Gastroesophageal sphincter (tissue), 4 donors: ENCODE measurements around the gene FBXL20. TPM values are rescaled to one million over a fixed set of nuclear protein-coding genes. Genes with fewer than 3 reads are reported as not detected.
"Not testable (repeated sequence)": the region's sequence is repeated elsewhere in the genome, so short reads cannot be mapped to it uniquely, and the experiment has no call there.

ENCODE experiments used
- ATAC-seq: fragments of 150-250 bp; one replicate; pipeline ENCODE4 v1.9.1; 2016; ENCODE audit warnings: mild to moderate bottlenecking, moderate library complexity
- H3K27ac ChIP-seq, 4 donors: fragments of 200-600 bp; sonication (generic) in 3 of 4; 1 replicate in 3 of 4; 2 replicates in 1 of 4; pipeline ENCODE4 v1.5.1; 2016 to 2019
- H3K27me3 ChIP-seq: fragments of 200-600 bp; sonication (generic); one replicate; pipeline ENCODE4 v1.5.1; 2019
- H3K36me3 ChIP-seq, 2 donors: fragments of 200-600 bp; sonication (generic); one replicate each; pipeline ENCODE4 v1.5.1; 2019; ENCODE audit warnings: control low read depth in 1 of 2
- H3K4me1 ChIP-seq, 3 donors: fragments of 200-600 bp; sonication (generic); 1 replicate in 2 of 3; 2 replicates in 1 of 3; pipeline ENCODE4 v1.5.1; 2016 to 2019; ENCODE audit warnings: control low read depth in 2 of 3
- H3K4me3 ChIP-seq, 2 donors: fragments of 200-600 bp; sonication (generic); one replicate each; pipeline ENCODE4 v1.5.1; 2019; ENCODE audit warnings: mild to moderate bottlenecking in 1 of 2, moderate library complexity in 1 of 2
- H3K9me3 ChIP-seq, 3 donors: fragments of 200-600 bp; sonication (generic); one replicate each; pipeline ENCODE4 v1.5.1; 2017 to 2019; ENCODE audit warnings: control low read depth in 2 of 3
- EP300 ChIP-seq: sonication (generic); formaldehyde crosslinking; IDR thresholded peaks from one replicate; pipeline ENCODE4 v1.6.1; 2017; ENCODE audit warnings: antibody characterized with exemption, mild to moderate bottlenecking
- POLR2A ChIP-seq, 2 donors: fragments of 450-650 bp; IDR thresholded peaks; one replicate each; pipeline ENCODE4 v1.6.1; 2017; ENCODE audit warnings: antibody characterized with exemption in 2 of 2, mild to moderate bottlenecking in 2 of 2, moderate library complexity in 1 of 2
- POLR2AphosphoS5 ChIP-seq: sonication (generic); formaldehyde crosslinking; IDR thresholded peaks from one replicate; pipeline ENCODE4 v1.6.1; 2017; ENCODE audit warnings: antibody characterized with exemption
- WGBS, 2 donors: methylation state at CpG; one replicate each; pipeline ENCODE4 v1.1.5; 2018; ENCODE audit warnings: low coverage in 1 of 2; 5-methylcytosine and 5-hydroxymethylcytosine counted together
- total RNA-seq, 4 donors: library from RNA; depleted of rRNA; stranded (reverse); fragments of >200 nt; gene quantifications; one replicate each; pipeline ENCODE4 v1.1.0, GENCODE V29; 2016
- TF ChIP-seq, protein P1 (sequence below), 4 experiments: fragments of 200-600 bp in 2 of 4; fragments of 450-650 bp in 2 of 4; sonication (generic) in 1 of 4; IDR thresholded peaks; one replicate each; pipeline ENCODE4 v1.5.1; 2017 to 2019; ENCODE audit warnings: antibody characterized with exemption in 4 of 4, mild to moderate bottlenecking in 2 of 4, moderate library complexity in 2 of 4

The FBXL20 gene
- total RNA-seq, 4 donors from 2014 or later = 16.8 to 25.9 (median 21.5) TPM

- Histone ChIP-seq H3K4me1 (no peaks in the 10 kb centered on the region), H3K27ac (no peak overlapping the region), H3K4me3 (no peak overlapping the region), H3K36me3 (peaks cover 3 to 99% of the 10 kb centered on the region in 2 donors), H3K9me3 (no peaks in the 10 kb centered on the region), H3K27me3 (no peaks in the 10 kb centered on the region)
- TF ChIP-seq POLR2AphosphoS5 (no peak), EP300 (no peak), POLR2A (IDR thresholded peaks at IDR 0.05) (no peak)
- TF ChIP-seq, protein P1, sequence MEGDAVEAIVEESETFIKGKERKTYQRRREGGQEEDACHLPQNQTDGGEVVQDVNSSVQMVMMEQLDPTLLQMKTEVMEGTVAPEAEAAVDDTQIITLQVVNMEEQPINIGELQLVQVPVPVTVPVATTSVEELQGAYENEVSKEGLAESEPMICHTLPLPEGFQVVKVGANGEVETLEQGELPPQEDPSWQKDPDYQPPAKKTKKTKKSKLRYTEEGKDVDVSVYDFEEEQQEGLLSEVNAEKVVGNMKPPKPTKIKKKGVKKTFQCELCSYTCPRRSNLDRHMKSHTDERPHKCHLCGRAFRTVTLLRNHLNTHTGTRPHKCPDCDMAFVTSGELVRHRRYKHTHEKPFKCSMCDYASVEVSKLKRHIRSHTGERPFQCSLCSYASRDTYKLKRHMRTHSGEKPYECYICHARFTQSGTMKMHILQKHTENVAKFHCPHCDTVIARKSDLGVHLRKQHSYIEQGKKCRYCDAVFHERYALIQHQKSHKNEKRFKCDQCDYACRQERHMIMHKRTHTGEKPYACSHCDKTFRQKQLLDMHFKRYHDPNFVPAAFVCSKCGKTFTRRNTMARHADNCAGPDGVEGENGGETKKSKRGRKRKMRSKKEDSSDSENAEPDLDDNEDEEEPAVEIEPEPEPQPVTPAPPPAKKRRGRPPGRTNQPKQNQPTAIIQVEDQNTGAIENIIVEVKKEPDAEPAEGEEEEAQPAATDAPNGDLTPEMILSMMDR (IDR thresholded peaks at IDR 0.05) = no peak
- ATAC-seq = no peak
Observed at GRCh38 chr17:39443326-39443725, 41.9 kb upstream of the FBXL20 start.

- H3K27ac ChIP-seq, H3K4me3 ChIP-seq, H3K27me3 ChIP-seq, ATAC-seq, H3K9me3 ChIP-seq, H3K4me1 ChIP-seq: not testable (repeated sequence)
- H3K36me3 ChIP-seq = peaks cover 3 to 99% of the 10 kb centered on the region in 2 donors
- 100% methylated on average over 2 of the region's 2 CpGs for WGBS, 2 donors
Observed at GRCh38 chr17:39439868-39440267, 38.4 kb upstream of the FBXL20 start.

DNA sequence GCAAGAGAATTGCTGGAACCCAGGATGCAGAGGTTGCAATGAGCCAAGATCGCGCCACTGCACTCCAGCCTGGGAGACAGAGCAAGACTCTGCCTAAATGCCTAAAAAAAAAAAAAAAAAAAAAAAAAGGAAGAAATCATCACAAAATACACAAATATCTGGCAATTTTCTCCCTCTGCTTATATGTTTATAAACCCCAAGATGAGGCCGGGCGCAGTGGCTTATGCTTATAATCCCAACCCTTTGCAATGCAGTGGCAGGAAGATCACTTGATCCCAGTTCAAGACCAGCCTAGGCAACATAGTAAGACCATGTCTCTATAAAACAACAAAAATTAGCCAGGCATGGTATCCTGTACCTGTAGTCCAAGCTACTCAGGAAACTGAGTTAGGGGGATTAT lies 28.2 kb upstream of the FBXL20 start:
- H3K4me1 ChIP-seq = no peaks in the 10 kb centered on the region
- WGBS, 2 donors = 80 to 97% methylated on average over 2 to 3 of the region's 4 CpGs
- H3K27me3 ChIP-seq = no peaks in the 10 kb centered on the region
- ATAC-seq = no peak
- peaks cover 0 to 100% of the 10 kb centered on the region in 2 donors for H3K36me3 ChIP-seq
- no peak overlapping the region for H3K4me3 ChIP-seq
- no peaks in the 10 kb centered on the region for H3K9me3 ChIP-seq
- H3K27ac ChIP-seq = no peak overlapping the region
- no peak for TF ChIP-seq EP300
- no peak for TF ChIP-seq POLR2A (IDR thresholded peaks at IDR 0.05)
- no peak for TF ChIP-seq POLR2AphosphoS5
- TF ChIP-seq, protein P1 (IDR thresholded peaks at IDR 0.05) = no peak

DNA sequence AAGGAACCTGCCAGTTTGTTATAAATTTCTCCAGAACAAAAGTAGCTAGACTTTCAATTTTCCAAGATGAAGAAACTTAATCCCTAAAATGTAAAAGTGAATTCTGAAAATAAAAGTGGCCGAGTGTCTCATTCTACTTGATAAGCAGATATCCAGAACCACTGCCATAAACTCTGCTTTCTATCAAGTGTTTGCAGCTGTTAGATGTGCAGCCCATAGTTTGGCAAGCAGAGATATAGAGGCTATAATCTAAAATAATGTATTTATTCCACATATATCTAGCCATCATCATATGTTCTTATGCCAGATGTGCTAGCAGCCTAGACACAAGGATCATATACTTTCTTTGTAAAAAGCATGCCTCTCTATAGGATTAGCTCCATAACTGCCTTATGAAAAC lies 14.7 kb upstream of the FBXL20 start:
- peaks cover 0 to 98% of the 10 kb centered on the region in 2 donors for H3K36me3 ChIP-seq

GRCh38 chr17:39410279-39410678 lies 8.9 kb upstream of the FBXL20 start:
- H3K27me3 ChIP-seq = no peaks in the 10 kb centered on the region
- H3K36me3 ChIP-seq = peaks cover 0 to 97% of the 10 kb centered on the region in 2 donors
- H3K27ac ChIP-seq = no peak overlapping the region
- no peaks in the 10 kb centered on the region for H3K9me3 ChIP-seq
- TF ChIP-seq EP300 (no peak), POLR2AphosphoS5 (no peak), POLR2A (IDR thresholded peaks at IDR 0.05) (no peak)
- TF ChIP-seq, protein P1 (IDR thresholded peaks at IDR 0.05) = no peak
- H3K4me1 ChIP-seq = no peaks in the 10 kb centered on the region
- no peak overlapping the region for H3K4me3 ChIP-seq
- whole genome bisulfite sequencing, 2 donors = 92 to 98% methylated on average over 5 to 12 of the region's 13 CpGs
- no peak for ATAC-seq

More for the DNA sequence above, 14.7 kb upstream of the FBXL20 start:
- no peak overlapping the region for H3K4me3 ChIP-seq
- H3K27me3 ChIP-seq = no peaks in the 10 kb centered on the region
- no peak for TF ChIP-seq POLR2A (IDR thresholded peaks at IDR 0.05)
- TF ChIP-seq EP300 = no peak
- TF ChIP-seq POLR2AphosphoS5 = no peak
- TF ChIP-seq, protein P1 (IDR thresholded peaks at IDR 0.05) = no peak
- H3K4me1 ChIP-seq = no peaks in the 10 kb centered on the region
- H3K9me3 ChIP-seq = no peaks in the 10 kb centered on the region
- H3K27ac ChIP-seq = no peak overlapping the region
- ATAC-seq = no peak
- whole genome bisulfite sequencing, 2 donors = 72 to 83% methylated on average over 1 of the region's 1 CpG
